HG02938 (cell line): ENCODE results near the gene USB1.

Experiments used
- ATAC-seq: cut with Tn5 transposase; IDR thresholded peaks from one replicate; pipeline ENCODE4 v1.9.1; 2021; ENCODE audit warnings: mild to moderate bottlenecking, moderate library complexity; ENCODE audit not compliant: unreplicated experiment

The USB1 gene

GRCh38 chr16:58000706-58001676 is at the start of gene USB1:
Gene USB1 (plus strand): TSS chr16:58001407. CDS start chr16:58001484, 77 bp downstream.
- peak; percentile 77 for ATAC-seq

- ATAC-seq: no peak
Observed at GRCh38 chr16:57952909-57953308, 48.3 kb upstream of the USB1 start.

GRCh38 chr16:57953857-57954256 is 47.4 kb upstream of the USB1 start:
- ATAC-seq: no peak

- ATAC-seq: no peak
Observed at GRCh38 chr16:57955572-57956188, 45.5 kb upstream of the USB1 start.

GRCh38 chr16:57956270-57956808 is 44.9 kb upstream of the USB1 start:
- ATAC-seq: no peak

GRCh38 chr16:57956924-57957672 is 44.1 kb upstream of the USB1 start:
- no peak for ATAC-seq

- no peak for ATAC-seq
Observed at GRCh38 chr16:57957673-57958392, 43.4 kb upstream of the USB1 start.

GRCh38 chr16:57958544-57958943 is 42.7 kb upstream of the USB1 start:
- ATAC-seq: no peak

GRCh38 chr16:57959121-57959520 is 42.1 kb upstream of the USB1 start:
- no peak for ATAC-seq

- no peak for ATAC-seq
Observed at GRCh38 chr16:57959804-57960203, 41.4 kb upstream of the USB1 start.

GRCh38 chr16:57960310-57960709 is 40.9 kb upstream of the USB1 start:
- ATAC-seq: no peak

- no peak for ATAC-seq
Observed at GRCh38 chr16:57960826-57961472, 40.3 kb upstream of the USB1 start.

- no peak for ATAC-seq
Observed at GRCh38 chr16:57961538-57961937, 39.7 kb upstream of the USB1 start.

- no peak for ATAC-seq
Observed at GRCh38 chr16:57962046-57962445, 39.2 kb upstream of the USB1 start.

- ATAC-seq: no peak
Observed at GRCh38 chr16:57962756-57963155, 38.5 kb upstream of the USB1 start.

- no peak for ATAC-seq
Observed at GRCh38 chr16:57964157-57964700, 37.0 kb upstream of the USB1 start.

- no peak for ATAC-seq
Observed at GRCh38 chr16:57966204-57966771, 34.9 kb upstream of the USB1 start.

- ATAC-seq: no peak
Observed at GRCh38 chr16:57966986-57967385, 34.2 kb upstream of the USB1 start.

GRCh38 chr16:57967916-57968315 is 33.3 kb upstream of the USB1 start:
- ATAC-seq: no peak
